Fibroblast of peridontal ligament (primary cell): ENCODE results near the gene ABCD1.
"Not testable (repeated sequence)": the region's sequence is repeated elsewhere in the genome, so short reads cannot be mapped to it uniquely, and the experiment has no call there.

Source experiments
- DNase-seq: peaks from one replicate; pipeline ENCODE4 v3.0.0-alpha.2; 2010; ENCODE audit errors: extremely low read depth

The ABCD1 gene

DNA sequence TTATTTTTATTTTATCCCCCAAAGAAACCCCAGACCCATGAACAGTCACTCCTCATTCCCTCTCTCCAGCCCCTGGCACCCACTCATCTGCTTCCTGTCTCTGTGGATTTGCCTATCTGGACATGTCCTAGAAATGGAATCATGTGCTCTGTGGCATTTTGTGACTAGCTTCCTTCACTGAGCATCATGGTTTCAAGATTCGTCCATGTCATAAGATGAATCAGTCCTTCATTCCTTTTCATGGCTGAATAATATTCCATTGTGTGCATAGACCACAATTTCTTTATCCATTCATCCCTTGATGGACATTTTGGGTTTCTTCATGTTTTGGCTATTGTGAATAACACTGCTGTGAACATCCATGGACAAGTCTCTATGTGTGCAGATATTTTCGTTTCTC lies 10.2 kb downstream of the ABCD1 start:
- no peak for DNase-seq

DNA sequence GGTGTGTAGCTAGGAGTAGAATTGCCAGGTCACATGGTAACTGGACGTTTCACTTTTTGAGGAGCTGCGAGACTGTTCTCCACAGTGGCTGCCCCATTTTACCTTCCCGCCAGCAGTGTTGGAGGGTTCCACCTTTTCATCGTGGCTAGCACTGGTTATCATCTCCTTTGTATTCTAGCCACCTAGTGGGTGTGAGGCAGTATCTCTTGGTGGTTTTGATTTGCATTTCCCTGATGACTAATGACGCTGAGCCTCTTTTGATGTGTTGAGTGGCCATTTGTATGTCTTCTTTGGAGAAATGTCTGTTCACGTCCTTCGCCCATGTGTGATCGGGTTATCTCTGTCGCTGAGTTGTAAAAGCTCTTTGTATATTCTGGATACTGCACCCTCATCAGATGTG lies 10.6 kb downstream of the ABCD1 start:
- DNase-seq, result no peak

DNA sequence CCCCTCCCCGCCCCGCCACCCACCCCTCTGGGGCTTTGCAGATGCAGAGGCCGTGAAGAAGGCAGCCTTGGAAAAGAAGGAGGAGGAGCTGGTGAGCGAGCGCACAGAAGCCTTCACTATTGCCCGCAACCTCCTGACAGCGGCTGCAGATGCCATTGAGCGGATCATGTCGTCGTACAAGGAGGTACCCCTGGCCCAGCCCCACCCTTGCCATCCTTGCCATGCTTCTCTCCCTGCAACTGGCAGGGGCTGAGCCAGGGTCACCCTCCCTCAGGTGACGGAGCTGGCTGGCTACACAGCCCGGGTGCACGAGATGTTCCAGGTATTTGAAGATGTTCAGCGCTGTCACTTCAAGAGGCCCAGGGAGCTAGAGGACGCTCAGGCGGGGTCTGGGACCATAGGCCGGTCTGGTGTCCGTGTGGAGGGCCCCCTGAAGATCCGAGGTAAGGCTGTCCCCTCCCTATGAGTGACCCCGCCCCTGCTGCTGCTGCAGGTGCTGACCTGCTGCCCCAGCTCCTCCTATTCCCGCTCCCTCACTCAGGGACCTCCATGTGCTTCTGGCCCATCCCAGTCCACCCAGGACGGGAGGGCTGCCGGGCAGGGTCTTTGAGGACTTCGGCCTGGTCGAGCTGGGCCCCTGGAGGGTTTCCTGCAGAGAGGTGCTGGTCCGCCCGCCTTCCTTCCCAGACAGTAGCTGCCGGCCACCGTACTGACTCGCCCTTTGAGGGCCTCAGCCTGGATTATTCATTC lies 11.6 kb downstream of the ABCD1 start:
- DNase-seq, result no peak

DNA sequence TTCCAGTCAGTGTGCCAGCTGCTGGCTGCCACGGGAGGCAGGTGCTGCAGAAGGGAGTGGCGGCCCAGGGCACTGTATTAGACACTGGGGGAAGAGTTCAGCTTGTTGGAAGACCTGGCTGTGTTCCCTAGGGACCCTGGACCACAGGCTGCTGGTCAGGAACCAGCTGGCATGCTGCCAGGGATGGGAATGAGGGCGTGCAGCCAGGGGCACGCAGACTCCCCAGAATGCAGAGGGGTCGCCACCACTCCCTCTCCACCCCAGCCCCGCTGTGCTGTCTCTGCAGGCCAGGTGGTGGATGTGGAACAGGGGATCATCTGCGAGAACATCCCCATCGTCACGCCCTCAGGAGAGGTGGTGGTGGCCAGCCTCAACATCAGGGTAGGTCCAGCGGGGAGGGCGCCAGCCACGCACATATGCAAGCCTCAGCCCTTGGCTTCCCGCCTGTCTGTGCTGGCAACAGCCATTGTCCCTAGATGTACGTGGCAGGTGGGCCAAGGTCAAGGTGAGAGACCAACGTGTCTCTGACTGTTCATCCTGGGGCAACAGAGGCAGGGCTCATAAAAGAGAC lies 12.3 kb downstream of the ABCD1 start:
- DNase-seq, result no peak

DNA sequence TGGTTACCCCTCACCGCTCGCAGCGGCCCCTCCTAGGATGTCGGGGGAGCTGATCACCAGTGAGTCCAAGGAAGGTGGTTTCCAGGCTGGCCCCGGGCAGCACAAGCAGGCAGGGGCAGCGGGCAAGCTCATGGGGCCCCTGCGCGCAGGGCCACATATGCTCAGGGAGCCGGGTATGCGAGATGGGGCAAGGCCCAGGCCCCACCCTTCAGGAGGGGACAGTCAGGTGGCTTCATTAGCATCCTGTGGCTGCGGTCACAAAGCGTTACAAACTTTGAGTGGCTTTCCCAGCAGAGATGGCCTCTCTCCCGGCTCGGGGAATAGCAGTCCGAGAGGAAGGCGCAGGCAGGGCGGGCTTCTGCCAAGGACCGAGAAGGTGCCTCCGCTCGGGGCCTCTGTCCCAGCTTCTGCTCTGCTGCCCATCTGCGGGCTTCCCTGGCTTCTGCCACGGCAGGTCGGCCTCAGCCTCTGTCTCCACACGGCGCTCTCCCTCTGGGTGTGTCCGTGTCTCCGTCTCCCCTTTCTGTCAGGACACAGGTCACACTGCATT lies 13.5 kb downstream of the ABCD1 start:
- no peak for DNase-seq

DNA sequence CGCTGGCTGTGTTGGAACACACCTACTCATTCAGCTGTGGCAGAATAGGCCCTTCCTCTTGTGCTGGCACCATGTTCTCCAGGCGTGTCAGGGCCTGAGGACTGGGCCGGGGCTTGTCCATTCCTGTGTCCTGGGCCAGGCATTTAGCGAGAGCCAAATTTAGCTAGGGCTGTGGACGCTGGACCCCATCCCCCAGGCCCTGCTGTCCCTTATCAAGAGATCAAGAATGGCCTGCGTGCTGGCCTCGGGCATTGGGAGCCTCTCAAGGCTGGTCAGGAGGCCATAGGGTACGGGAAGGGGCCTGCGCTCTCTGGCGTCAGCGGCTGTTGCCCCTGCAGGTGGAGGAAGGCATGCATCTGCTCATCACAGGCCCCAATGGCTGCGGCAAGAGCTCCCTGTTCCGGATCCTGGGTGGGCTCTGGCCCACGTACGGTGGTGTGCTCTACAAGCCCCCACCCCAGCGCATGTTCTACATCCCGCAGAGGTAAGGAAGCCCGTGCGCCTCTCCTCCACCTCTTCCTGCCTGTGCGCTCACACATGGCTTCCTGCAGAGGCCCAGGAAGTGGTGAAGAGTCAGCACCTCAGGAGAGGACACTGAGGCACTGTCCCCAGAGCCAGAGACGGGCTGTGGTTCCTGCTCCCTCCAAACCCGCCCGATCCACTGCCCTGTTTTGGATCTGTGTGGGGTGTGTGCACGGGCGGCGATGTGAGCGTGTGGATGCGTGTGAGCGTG lies 15.3 kb downstream of the ABCD1 start:
- no peak for DNase-seq

DNA sequence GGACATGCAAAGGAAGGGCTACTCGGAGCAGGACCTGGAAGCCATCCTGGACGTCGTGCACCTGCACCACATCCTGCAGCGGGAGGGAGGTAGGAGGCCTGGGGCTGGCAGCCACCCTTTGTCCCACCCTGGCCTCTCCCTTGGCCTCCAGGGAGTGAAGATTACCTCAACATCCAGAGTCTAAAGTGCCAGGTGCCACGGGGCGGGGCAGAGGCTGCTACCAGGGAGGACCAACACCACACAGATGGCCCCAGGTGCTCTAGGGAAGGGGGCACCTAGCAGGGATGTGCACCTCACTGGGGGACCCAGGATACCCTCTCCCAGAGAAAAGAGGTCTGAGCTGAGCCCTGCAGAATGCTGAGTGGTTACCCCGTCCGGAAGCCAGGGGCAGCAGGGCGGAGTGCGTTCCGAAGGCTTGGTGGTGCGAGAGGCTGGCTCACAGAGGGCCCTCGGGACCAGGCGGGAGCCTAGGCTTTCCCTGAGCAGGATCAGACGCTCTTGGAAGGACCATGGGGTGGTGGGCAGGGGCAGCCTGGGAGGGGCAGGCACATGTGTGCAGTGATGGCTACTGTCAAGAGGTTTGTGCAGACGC lies 16.1 kb downstream of the ABCD1 start:
- DNase-seq, result no peak

DNA sequence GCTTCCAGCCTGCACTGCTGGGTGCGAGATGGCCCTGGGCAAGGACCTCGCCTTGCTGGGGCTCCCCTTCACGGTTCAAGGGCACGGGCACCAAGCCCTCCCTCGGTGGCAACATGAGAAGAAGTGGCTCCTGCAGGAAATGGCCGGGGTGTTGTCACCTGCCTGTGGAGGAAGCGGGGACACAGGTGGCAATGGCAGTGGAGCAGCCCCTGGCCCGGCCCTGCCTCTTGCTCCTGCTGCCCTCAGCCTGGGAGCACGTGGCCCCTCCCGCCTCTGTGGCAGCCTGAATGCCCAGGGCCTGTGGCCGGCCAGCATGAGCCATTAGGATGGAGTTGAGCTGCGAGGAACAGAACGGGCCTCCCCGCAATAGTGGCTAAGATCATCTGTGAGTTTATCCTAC lies 16.8 kb downstream of the ABCD1 start:
- no peak for DNase-seq

DNA sequence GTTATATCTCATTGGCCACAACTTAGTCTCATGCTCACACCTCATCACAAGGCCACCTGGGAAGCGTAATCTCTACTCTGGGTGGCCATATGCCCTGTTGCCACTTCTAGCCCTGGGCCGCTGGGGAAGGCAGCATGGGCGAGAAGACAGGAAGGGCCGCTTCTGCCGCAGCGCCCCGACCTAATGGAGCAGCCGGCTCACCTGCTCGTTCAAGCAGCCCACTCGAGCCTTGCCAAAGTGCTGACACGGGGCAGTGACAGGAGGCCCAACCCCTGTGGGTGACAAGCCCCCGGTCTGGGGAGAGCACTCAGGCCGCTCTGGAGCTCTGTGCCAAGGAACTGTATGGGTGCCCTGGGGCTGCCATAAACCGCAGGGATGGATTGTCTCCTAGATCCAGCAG lies 17.5 kb downstream of the ABCD1 start:
- DNase-seq, result not testable (repeated sequence)

DNA sequence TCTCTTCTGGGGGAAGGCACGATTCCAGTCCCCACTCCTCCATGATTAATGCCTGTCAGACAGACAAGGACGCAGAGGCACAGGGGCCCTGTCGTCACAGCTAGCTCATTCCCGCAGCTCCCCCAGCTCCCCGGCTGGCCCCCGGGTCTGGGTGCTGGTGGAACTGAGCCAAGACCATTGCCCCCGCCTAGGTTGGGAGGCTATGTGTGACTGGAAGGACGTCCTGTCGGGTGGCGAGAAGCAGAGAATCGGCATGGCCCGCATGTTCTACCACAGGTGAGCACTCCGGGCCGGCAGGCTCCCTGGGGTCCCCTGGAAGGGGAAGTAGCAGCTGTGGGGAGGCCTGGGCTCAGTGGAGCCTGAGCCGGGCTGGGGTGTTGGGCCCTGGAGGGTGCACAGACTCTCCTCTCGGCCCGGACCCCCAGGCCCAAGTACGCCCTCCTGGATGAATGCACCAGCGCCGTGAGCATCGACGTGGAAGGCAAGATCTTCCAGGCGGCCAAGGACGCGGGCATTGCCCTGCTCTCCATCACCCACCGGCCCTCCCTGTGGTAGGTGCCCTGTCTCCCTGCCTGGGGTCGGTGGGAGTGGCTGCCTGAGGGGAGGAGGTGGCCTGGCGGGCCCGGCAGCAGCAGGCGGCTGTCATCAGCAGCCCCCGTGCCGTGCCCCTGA lies 18.3 kb downstream of the ABCD1 start:
- DNase-seq, result not testable (repeated sequence)

DNA sequence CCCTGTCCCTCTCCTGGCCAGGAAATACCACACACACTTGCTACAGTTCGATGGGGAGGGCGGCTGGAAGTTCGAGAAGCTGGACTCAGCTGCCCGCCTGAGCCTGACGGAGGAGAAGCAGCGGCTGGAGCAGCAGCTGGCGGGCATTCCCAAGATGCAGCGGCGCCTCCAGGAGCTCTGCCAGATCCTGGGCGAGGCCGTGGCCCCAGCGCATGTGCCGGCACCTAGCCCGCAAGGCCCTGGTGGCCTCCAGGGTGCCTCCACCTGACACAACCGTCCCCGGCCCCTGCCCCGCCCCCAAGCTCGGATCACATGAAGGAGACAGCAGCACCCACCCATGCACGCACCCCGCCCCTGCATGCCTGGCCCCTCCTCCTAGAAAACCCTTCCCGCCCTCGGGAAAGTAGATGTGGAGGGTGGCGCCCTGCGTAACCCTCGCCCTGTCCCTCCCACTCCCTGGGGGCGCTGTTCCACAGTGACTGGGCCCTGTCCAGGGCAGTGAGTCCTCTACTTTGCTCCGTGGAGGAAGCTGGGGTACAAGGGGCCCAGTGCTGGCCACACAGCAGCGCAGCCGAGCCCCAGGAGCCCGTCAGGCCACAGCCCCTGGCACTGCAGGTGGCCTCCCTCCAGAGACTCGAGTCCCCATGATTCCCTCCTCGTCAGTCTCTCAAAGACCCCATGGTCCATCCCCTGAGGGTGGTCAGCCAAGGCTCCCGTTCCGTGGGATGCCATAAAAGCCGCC lies 19.0 kb downstream of the ABCD1 start:
- DNase-seq, result peak; percentile 24

DNA sequence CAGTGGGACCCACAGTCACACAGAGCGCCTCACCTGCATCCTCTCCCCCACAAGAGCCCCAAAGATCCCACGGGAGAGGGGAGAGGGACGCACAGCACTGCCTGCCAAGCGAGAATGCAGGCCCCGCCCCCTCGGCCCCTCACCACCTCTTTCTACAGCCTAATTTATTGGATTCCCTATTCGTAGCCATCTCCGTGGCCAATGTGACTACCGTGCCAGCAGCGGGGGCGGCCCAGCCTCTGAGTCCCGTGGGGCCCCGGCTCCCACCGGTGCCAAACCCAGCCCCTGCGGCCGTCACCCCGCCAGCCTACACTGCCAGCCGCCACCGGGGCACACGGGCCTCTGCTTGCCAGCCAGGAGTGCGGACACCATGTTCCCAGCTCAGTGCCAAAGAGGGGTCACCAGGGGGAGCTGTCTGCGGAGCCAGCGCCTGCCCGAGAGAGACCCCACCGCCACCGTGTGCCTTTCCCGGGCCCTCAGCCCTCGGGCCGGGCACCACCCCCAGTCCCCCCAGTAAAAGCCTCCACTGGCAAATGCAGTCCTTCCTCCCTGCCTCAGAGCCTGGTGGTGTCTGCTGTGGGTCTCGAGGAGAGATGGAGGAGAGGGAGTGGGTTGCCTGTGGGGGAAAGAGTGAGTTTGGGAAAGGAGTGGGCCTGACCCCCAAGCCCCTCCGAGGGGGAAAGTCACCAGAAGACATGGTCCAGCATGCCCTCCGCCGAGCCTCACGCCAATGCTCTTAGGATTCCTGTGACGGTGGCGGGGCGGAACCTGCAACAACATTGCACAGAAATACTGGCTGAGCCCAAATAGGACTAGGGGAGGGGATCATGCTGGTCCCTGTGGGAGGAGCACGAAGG lies 19.8 kb downstream of the ABCD1 start:
- no peak for DNase-seq

DNA sequence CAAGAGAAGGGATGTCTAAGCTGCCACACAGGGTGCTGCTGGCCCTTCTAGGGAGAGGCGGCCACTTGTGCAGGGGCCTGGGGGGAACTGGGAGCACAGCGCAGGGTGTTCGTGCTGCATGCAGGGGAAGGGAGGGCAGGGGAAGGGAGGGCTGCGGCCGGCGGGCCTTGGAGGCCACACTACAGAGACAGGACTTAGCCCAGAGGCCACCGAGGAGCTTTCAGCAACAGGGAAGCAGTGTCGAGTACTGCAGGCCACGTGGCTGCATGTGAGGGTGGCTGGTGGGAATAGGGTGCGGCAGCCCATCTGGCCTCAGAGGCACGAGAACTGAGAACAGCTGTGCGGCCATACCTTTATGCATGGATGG lies 20.4 kb downstream of the ABCD1 start:
- DNase-seq, result not testable (repeated sequence)

DNA sequence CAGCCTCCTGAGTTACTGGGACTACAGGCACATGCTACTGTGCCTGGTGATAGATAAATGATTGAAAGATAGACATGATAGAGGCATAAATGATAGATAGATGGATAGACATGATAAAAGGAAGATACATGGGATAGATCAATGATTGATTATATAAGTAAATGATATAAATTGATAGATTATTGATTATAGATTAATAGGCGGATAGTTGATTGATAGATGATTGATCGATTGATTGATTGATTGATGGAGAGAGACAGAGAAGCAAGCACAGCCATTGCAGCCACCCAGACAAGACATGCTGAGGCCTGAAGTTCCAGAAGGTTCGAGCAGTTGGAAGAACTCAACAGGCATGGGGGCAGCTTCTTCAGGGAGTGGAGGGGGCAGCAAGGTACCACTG lies 21.7 kb downstream of the ABCD1 start:
- DNase-seq, result no peak

DNA sequence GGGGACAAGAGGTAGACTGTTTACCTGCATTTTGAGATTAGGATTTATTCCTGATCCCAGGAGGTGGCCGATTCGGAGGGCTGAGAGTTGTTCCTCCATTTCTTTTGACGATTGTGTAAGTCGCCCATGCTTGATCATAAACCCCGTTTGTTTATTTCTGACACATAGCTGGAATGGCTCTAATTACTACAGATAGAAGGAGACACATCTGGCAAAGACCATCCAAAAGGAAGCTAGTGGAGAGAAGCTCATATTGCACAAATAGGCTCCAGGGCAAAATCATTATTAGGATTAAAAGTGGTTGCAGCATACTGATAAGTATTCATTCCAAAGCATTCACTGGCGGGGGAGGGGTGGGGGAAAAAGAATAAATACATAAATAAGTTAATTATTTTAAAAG lies 22.3 kb downstream of the ABCD1 start:
- not testable (repeated sequence) for DNase-seq

DNA sequence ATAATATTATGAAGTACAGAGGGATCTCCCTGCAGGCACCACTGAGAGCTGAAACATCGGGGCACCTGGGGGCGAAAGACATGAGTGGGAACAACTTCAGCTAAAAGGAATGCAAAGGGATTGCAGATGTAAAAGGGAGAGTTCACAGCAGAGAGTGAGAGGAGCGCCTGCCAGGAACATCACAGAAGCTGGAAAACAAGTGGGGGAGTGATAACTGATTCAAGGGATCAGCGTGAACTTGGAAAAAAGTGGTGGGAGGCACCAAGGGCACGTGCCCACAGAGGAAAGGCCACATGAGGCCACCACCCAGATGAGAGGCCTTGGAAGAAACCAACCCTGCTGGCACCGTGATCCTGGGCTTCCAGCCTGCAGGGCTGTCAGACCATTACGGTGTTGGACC lies 24.4 kb downstream of the ABCD1 start:
- not testable (repeated sequence) for DNase-seq

DNA sequence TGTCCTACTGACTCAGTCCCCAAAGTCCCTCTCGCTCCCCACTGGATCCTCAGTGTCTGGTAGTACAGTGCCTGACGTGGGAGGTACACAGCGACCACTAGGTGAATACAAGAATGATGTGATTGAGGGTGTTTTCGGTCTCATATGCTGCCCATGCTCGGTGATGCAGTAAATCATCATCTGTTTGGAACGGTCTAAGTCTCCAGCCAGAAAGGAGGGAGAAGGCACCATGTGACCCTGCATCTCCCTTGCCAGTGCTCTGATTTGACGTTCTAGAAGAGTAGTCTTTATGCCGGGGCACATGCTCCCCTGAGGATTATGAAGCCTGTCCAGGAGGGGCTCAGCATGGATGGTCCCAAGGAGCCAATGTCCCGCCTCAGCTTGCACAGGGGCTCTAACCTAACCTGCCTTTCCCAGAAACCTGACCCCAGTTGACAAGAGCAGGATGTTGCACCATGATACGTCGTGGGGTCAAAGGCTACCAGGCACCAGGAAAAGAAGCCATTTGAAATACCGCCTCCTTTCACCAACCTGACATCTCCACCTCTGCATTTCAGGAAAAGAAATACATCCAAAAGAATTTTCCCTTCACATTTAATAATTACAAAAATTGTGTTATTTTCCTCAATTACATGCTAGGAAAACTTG lies 25.6 kb downstream of the ABCD1 start:
- DNase-seq, result no peak

DNA sequence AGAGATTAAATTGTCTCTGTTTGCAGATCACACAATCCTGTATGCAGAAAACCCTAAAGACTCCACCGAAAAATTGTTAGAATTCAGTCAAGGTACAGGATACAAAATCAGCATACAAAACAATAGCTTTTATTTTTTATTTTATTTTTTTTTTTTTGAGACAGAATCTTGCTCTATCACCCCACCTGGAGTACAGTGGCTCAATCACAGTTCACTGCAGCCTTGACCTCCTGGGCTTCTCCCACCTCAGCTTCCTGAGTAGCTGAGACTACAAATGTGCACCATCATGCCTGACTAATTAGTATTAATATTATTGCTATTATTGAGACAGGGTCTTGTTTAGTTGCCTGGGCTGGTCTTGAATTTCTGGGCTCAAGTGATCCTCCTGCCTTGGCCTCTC lies 30.5 kb downstream of the ABCD1 start:
- no peak for DNase-seq

DNA sequence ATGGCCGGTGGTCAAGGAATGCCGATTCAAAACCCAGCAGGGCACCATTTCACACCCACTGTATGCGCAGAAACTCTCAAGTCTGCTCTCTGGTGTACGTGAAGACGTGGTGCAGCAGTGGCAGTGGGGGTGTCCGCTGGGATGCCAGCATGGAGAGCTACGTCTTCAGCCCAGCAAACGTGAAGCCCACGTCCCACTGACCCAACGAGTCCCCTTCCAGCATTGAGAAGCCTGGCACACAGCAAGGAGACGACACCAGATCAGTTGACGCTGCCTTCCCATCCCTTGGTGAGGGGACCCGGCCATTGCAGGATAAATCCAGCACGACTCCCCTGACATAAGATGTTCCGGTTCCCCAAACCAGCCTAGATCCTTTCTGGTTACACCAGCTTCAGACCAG lies 37.2 kb downstream of the ABCD1 start:
- no peak for DNase-seq
